ENCODE results near the gene MYL3.

Gene MYL3

GRCh38 chr3:46868287-46868686 is 5.0 kb upstream of the MYL3 start:
- H3K9me3 ChIP-seq (ENCODE audit: control insufficient read depth, insufficient read depth, low read length) = no peaks in the 10 kb centered on the region
- H3K27ac ChIP-seq (ENCODE audit: low read depth, low read length) = no peak overlapping the region
- H3F3A ChIP-seq (ENCODE audit: control insufficient read depth, insufficient read depth) = no peaks in the 10 kb centered on the region
- H3K36me3 ChIP-seq (ENCODE audit: control insufficient read depth, low read length) = no peaks in the 10 kb centered on the region
- H3K4me1 ChIP-seq (ENCODE audit: control insufficient read depth, low read length) = peaks cover 7% of the 10 kb centered on the region
- no peaks in the 10 kb centered on the region for H3K9me2 ChIP-seq (replicated peaks; ENCODE audit: control insufficient read depth, low read length)
- H3K27me3 ChIP-seq (ENCODE audit: control insufficient read depth, low read length) = peaks cover 33% of the 10 kb centered on the region
- TF ChIP-seq EZH2phosphoT487 (IDR thresholded peaks at IDR 0.05; ENCODE audit: borderline replicate concordance, low read length) (no peak), CTCF (IDR thresholded peaks at IDR 0.05; ENCODE audit: low read depth, low read length, poor library complexity, severe bottlenecking) (no peak)
- no peaks in the 10 kb centered on the region for H4K20me1 ChIP-seq (ENCODE audit: control insufficient read depth, insufficient read depth, low read depth, low read length)
- no peak overlapping the region for H3K4me3 ChIP-seq (ENCODE audit: low read length)
- no peak overlapping the region for H3K4me2 ChIP-seq (ENCODE audit: low read length)
- H3K79me2 ChIP-seq (ENCODE audit: control insufficient read depth, low read length) = no peaks in the 10 kb centered on the region

- no peaks in the 10 kb centered on the region for H3K79me2 ChIP-seq (ENCODE audit: control insufficient read depth, low read length)
- no peaks in the 10 kb centered on the region for H3K9me2 ChIP-seq (replicated peaks; ENCODE audit: control insufficient read depth, low read length)
- no peak overlapping the region for H3K27ac ChIP-seq (ENCODE audit: low read depth, low read length)
- no peaks in the 10 kb centered on the region for H4K20me1 ChIP-seq (ENCODE audit: control insufficient read depth, insufficient read depth, low read depth, low read length)
- TF ChIP-seq CTCF (IDR thresholded peaks at IDR 0.05; ENCODE audit: low read depth, low read length, poor library complexity, severe bottlenecking) (no peak), EZH2phosphoT487 (IDR thresholded peaks at IDR 0.05; ENCODE audit: borderline replicate concordance, low read length) (no peak)
- no peaks in the 10 kb centered on the region for H3K4me1 ChIP-seq (ENCODE audit: control insufficient read depth, low read length)
- no peak overlapping the region for H3K4me2 ChIP-seq (ENCODE audit: low read length)
- no peaks in the 10 kb centered on the region for H3K9me3 ChIP-seq (ENCODE audit: control insufficient read depth, insufficient read depth, low read length)
- no peaks in the 10 kb centered on the region for H3F3A ChIP-seq (ENCODE audit: control insufficient read depth, insufficient read depth)
- H3K27me3 ChIP-seq (ENCODE audit: control insufficient read depth, low read length) = peaks cover 29% of the 10 kb centered on the region
- no peaks in the 10 kb centered on the region for H3K36me3 ChIP-seq (ENCODE audit: control insufficient read depth, low read length)
- no peak overlapping the region for H3K4me3 ChIP-seq (ENCODE audit: low read length)
These were observed 4.3 kb upstream of the MYL3 start for GRCh38 chr3:46867550-46867898.

GRCh38 chr3:46866720-46867549 is 3.7 kb upstream of the MYL3 start:
- no peaks in the 10 kb centered on the region for H3F3A ChIP-seq (ENCODE audit: control insufficient read depth, insufficient read depth)
- no peaks in the 10 kb centered on the region for H3K9me2 ChIP-seq (replicated peaks; ENCODE audit: control insufficient read depth, low read length)
- no peaks in the 10 kb centered on the region for H3K79me2 ChIP-seq (ENCODE audit: control insufficient read depth, low read length)
- H3K36me3 ChIP-seq (ENCODE audit: control insufficient read depth, low read length) = no peaks in the 10 kb centered on the region
- H3K4me1 ChIP-seq (ENCODE audit: control insufficient read depth, low read length) = no peaks in the 10 kb centered on the region
- no peak overlapping the region for H3K27ac ChIP-seq (ENCODE audit: low read depth, low read length)
- H4K20me1 ChIP-seq (ENCODE audit: control insufficient read depth, insufficient read depth, low read depth, low read length) = no peaks in the 10 kb centered on the region
- H3K9me3 ChIP-seq (ENCODE audit: control insufficient read depth, insufficient read depth, low read length) = no peaks in the 10 kb centered on the region
- no peak overlapping the region for H3K4me3 ChIP-seq (ENCODE audit: low read length)
- H3K27me3 ChIP-seq (ENCODE audit: control insufficient read depth, low read length) = peaks cover 28% of the 10 kb centered on the region
- H3K4me2 ChIP-seq (ENCODE audit: low read length) = no peak overlapping the region
- TF ChIP-seq EZH2phosphoT487 (IDR thresholded peaks at IDR 0.05; ENCODE audit: borderline replicate concordance, low read length) (no peak), CTCF (IDR thresholded peaks at IDR 0.05; ENCODE audit: low read depth, low read length, poor library complexity, severe bottlenecking) (peak; percentile 95)

Measured in DOHH2 (cell line).